B cell (primary cell): ENCODE data around the gene SEZ6L.

Experiments
- CTCF ChIP-seq: fragments of 200-600 bp; IDR thresholded peaks from one replicate; pipeline ENCODE4 v1.8.0; 2022; ENCODE audit warnings: antibody characterized with exemption, mild to moderate bottlenecking
- EZH2 ChIP-seq: IDR thresholded peaks from 2 replicates; pipeline ENCODE4 v1.6.1; 2012; ENCODE audit warnings: borderline replicate concordance, low read depth, mild to moderate bottlenecking, moderate library complexity, low read length; ENCODE audit not compliant: insufficient read depth, poor library complexity, severe bottlenecking

GRCh38 chr22:26159886-26160285, 9.4 kb upstream of the SEZ6L start:
- TF ChIP-seq CTCF (peak; percentile 21), EZH2 (no peak)
